NCI-H82 treated with DMSO at 0.1 percent for 48 hours (cell line): Measurements from ENCODE around the gene VSTM2B.
A peak's percentile ranks its signal among the peaks of the same experiment; 100 is the strongest.

Experiments
- DNase-seq: peaks from one replicate; lab custom pipeline; 2025; ENCODE audit not compliant: unreplicated experiment; lab: John Stamatoyannopoulos, UW

The VSTM2B gene

GRCh38 chr19:29515233-29515619, 10.6 kb upstream of the VSTM2B start:
- DNase-seq: no peak

- DNase-seq: no peak
Observed at GRCh38 chr19:29515706-29516357, 10.0 kb upstream of the VSTM2B start.

DNA sequence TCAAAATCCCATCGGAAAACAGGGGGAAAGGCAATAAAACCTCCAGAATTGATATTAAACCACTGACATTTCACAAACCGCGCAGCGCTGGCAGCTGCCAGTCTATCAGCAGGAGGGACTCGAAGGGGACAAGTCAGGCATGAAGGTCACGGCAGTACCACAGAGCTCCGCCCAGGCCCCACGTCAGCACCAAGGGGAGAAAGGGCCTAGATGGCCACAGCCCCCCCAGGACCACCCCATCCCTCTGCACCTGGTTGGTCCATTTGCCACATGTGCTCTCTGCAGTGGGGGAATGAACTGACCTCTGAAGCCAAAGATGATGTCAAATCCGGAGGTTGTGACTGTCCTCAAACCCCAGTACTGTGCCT, 9.5 kb upstream of the VSTM2B start:
- no peak for DNase-seq

- no peak for DNase-seq
Observed at GRCh38 chr19:29516821-29517395, 8.9 kb upstream of the VSTM2B start.

DNA sequence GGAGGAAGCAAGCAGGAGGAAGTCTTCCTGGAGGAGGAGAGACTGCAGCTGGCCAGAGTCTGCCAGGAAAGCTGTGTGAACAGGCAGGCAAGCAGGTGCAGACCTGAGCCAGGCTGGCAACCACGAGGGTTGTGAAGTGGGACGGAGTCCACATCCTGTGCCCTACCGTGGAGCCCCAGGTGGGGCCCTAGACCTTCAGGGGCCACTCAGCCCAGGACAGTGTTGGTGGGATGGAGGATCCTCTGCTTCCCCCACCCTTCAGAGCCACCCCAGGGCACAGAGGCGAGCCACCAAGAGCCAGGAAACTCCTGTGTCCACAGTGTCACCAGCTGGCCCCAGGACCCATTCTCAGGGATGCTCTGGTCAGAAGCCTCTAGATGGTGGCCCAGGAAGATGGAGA, 8.4 kb upstream of the VSTM2B start:
- DNase-seq: no peak

DNA sequence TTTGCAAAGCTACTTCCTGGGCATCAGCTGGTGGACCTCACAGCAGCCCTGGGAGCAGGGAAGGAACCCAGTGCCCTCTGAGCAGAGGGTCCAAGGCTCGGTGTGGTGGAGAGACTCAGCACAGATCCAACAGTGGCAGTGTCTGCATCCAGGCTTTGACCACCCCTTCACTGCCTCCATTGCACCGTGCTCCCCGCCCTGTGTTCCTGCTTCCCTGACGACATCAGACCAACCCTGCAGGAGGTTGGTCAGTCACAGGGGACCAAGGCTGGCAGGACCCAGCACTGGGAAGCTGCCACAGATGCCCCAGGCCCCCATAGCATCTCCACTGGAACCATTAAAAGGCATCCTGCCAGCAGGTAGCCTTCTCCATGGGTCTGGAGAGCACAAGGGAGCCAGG, 7.8 kb upstream of the VSTM2B start:
- DNase-seq: no peak

DNA sequence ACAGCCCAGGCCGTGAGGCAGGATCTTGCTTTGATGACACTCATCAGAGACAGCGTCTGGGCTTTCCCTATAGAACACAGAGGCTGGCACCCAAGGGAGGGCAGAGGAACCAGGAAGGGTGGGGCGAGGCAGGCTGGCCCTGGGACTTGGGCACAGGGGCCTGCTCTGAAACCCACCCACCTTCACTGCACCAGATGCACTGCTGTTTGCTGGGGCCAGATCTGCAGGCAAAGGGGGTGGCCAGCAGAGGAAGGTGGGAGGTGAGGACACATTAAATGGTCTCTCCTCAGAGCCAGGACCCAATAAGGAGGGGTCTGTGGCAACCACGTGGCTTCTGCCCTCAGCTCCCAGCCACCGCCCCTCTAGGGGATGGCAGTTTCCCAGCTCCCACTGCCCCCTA, 6.6 kb upstream of the VSTM2B start:
- DNase-seq: no peak

DNA sequence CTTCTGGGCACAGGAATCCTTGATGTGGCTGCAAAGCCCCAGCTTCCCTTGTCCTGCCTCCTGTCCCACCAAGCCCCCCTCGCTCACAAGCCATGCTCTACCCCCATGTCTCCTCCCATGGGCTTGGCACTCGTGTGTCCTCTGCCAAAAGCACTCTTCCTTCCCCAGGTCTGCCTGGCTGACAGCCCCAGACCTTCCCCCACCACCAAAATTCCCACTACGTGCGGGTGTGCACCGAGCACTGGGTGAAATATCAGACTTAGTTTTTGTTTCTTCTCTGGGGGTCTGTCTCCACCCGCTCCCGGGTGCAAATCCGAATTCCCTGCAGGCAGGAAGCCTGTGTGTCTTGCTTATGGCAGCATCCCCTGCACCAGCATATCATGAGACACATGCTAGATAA, 5.9 kb upstream of the VSTM2B start:
- DNase-seq: no peak

DNA sequence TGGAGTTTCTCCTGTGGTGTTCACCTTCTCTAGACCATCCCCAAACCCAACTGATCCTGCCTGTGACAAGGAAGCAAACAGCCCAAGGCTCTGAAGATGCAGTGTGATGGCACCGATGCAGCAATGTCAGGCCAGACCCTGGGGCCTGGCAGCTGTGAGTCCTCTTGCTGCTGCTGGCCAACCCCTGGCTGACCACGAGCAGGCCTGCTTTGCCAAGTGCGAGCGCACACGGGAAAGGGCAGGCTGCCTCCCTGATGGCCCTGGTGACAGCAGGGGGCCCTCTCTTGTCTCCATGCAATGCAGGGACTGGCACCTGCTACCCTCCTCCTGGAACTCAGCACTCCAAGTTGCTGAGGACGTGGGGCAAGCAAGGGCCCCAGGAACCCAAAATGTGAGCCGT, 5.4 kb upstream of the VSTM2B start:
- DNase-seq: no peak

DNA sequence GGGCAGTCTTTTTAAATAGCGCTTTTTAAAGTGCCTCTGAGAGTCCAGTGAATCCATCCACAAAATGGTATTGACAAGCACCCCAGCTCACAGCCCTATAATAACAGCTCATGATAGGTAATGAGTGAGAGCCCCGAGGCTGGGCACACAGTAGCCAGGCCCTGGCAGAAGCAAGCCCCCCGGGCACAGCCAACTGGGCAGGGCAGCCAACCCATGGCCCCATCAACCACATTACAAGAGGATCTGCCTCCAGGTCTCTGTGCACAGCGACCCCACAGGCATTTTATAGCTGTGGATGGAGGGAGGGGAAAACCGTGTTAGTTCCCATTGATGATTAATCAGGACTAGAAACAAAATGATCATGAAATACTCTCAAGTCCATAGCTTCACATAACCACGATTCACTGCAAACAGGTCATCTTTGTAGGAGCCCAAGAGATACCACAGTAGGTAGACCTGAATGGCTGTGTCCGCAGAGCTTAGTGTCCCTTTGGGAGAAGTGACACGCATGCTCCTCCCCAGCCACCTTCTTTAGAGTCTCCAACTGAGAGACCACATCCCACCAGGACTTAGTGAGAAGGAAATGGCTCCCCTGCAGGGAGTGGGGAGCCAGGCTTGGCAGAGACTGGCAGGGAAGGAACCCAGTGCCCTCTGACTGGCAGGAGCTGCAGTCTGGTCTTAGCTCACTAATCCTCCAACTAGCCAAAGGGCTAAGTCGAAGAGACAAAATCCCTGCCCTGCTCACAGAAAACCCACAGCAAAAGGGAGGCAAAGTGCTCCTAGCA, 4.3 kb upstream of the VSTM2B start:
- DNase-seq: no peak

- no peak for DNase-seq
Observed at GRCh38 chr19:29523568-29523967, 2.2 kb upstream of the VSTM2B start.

- DNase-seq: no peak
Observed at GRCh38 chr19:29524201-29524911, 1.4 kb upstream of the VSTM2B start.

GRCh38 chr19:29524912-29525831, 622 bp upstream of the VSTM2B start:
- no peak for DNase-seq

DNA sequence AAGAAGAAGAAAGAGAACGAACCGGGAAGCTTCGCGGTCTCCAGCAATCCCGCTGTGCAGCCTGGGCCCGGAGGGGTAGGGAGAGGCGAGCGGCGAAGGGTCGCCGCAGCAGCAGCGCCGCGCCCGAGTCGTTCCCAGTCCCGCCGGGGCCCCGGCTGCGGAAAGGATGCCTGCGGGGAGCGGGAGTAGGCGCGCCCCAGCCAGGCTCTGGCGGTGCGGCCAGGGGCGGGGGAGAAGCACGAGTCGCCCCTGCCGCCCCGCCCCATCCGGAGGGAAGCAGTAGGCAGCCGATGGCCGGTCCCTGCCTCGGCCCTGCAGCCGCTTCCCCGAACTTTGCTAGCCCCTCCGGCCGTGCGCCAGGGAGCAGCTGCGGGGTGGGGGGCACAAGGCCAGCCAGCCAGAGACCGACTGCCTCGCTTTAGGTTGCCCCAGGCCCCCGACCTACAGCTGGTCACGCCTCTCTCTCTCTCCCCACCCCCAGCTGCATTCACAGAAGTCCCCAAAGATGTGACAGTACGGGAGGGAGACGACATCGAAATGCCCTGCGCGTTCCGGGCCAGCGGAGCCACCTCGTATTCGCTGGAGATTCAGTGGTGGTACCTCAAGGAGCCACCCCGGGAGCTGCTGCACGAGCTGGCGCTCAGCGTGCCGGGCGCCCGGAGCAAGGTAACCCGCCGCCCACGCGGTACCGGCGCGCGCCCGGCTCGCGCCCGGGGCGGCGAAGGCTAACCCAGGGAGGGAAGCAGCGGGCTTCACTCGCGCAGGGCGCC, 1.1 kb downstream of the VSTM2B start:
- DNase-seq: no peak

DNA sequence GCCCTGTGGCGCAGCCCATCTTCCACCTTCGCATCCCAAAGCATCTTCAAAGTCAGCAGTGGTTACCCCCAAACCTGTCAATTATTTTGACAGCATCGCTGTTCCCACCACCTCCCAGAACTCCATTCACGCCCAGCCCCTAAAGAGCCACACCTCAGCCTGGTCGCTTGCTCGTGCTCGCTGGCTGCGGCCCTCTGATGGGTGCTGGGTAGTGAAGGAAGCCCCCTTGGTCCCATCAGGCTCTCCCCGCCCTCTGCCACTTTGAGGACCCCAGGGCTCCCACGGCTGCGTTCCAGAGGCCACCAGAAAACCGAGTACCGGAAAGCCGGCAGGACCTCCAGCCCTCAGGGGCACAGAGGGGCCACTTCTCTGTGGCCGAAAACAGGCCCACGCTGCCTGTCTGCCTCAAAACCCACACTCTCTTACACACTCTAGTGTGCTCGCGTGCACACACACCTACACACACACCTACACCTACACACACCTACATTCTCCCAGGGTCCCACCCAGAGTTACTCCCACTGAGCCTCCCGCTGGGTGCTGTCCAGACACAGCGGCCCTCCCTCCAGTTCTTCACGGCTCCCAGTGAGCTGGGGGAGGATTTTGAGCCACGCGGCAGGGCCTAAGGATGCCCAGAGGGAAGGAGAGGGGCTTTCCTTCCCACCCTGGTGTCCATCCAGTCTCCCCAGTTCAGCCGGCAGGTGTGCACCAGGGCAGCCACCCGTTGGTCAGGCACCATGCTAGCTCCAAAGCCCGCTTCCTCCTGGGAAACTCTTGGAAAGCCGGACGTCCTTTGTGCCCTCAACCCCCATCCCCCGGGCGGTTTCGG, 1.9 kb downstream of the VSTM2B start:
- DNase-seq: no peak

GRCh38 chr19:29528350-29528945, 2.7 kb downstream of the VSTM2B start:
- DNase-seq: peak; percentile 55

GRCh38 chr19:29528946-29529645, 3.3 kb downstream of the VSTM2B start:
- no peak for DNase-seq
